ENCODE data around the gene RACK1.
"Not testable (repeated sequence)": the region's sequence is repeated elsewhere in the genome, so short reads cannot be mapped to it uniquely, and the experiment has no call there.

The RACK1 gene

DNA sequence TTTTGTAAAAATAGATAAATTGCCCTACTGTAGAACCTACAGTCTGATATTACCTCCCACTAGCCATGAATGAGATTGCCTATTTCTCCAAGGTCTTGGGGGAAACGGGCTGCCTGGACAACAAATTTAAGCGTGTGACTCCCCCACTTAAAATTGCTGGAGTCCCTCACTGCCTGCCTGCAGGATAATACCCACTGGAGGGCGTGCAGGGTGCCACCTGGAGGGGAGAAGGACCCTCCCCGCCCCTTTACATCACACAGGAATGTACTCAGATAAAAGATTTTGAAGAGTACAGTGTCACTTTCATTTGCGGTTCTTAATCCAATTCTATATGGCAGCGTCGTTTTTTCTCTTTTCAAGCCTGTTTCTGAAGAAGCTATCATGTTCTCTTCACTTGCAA lies 32.5 kb downstream of the RACK1 start:
- peak overlapping the region; percentile 12 for H3K9ac ChIP-seq (ENCODE audit: low read depth, low read length, poor library complexity)
- H3K23ac ChIP-seq (ENCODE audit: low read depth, low read length, poor library complexity) = no peak overlapping the region
- H3K9me3 ChIP-seq (replicated peaks in 1 of 2; ENCODE audit: control insufficient read depth in 2 of 2, insufficient read depth in 1 of 2, low read depth in 1 of 2, low read length in 2 of 2) = no peaks in the 10 kb centered on the region
- no peak overlapping the region for H4K91ac ChIP-seq (ENCODE audit: low read depth, low read length, poor library complexity)
- no peak overlapping the region for H2BK5ac ChIP-seq (ENCODE audit: low read length)
- no peak overlapping the region for H2BK120ac ChIP-seq (ENCODE audit: low read depth, low read length)
- H3K4me2 ChIP-seq (ENCODE audit: insufficient read depth, low read length, poor library complexity, severe bottlenecking) = no peak overlapping the region
- no peaks in the 10 kb centered on the region for H3K36me3 ChIP-seq (replicated peaks in 1 of 2; ENCODE audit: control insufficient read depth in 2 of 2, insufficient read depth in 2 of 2, low read length in 2 of 2)
- no peak overlapping the region for H2BK15ac ChIP-seq (ENCODE audit: low read length)
- H4K8ac ChIP-seq (ENCODE audit: low read depth, low read length) = no peak overlapping the region
- no CpG with 5 or more reads among the region's 7 CpGs for WGBS, 2 donors (ENCODE audit: extremely low coverage in 2 of 2, insufficient read length in 2 of 2, insufficient replicate concordance in 1 of 2)
- H3K27ac ChIP-seq (replicated peaks; ENCODE audit: low read length) = no peak overlapping the region
- no peak overlapping the region for H3K14ac ChIP-seq (ENCODE audit: low read length)
- H3K4ac ChIP-seq (ENCODE audit: low read length) = no peak overlapping the region
- no peak overlapping the region for H2BK12ac ChIP-seq (ENCODE audit: low read length)
- no peak overlapping the region for H2AK5ac ChIP-seq (ENCODE audit: low read depth, low read length)
- peaks cover 0 to 2% of the 10 kb centered on the region in 2 donors for H3K4me1 ChIP-seq (ENCODE audit: control insufficient read depth in 2 of 2, insufficient read depth in 1 of 2, low read depth in 1 of 2, low read length in 2 of 2)
- H3K27me3 ChIP-seq (ENCODE audit: control insufficient read depth in 3 of 3, insufficient read depth in 3 of 3, low read depth in 1 of 3, low read length in 3 of 3) = peaks cover 0 to 20% (median 13%) of the 10 kb centered on the region in 3 experiments
- H3K79me1 ChIP-seq (ENCODE audit: low read depth, low read length) = no peaks in the 10 kb centered on the region
- H3K18ac ChIP-seq (ENCODE audit: low read length) = no peak overlapping the region
- H2AFZ ChIP-seq (ENCODE audit: low read length) = no peak overlapping the region
- no peak for DNase-seq (ENCODE audit: low spot score)
- H3K4me3 ChIP-seq (ENCODE audit: low read length in 2 of 2) = no peak overlapping the region

GRCh38 chr5:181210698-181211097 lies 33.0 kb downstream of the RACK1 start:
- not testable (repeated sequence) for H3K14ac ChIP-seq (ENCODE audit: low read length); H3K18ac ChIP-seq (ENCODE audit: low read length); H2AFZ ChIP-seq (ENCODE audit: low read length); H3K4me1 ChIP-seq (ENCODE audit: control insufficient read depth in 2 of 2, insufficient read depth in 1 of 2, low read depth in 1 of 2, low read length in 2 of 2); H2BK15ac ChIP-seq (ENCODE audit: low read length); H3K79me1 ChIP-seq (ENCODE audit: low read depth, low read length); H3K9me3 ChIP-seq (replicated peaks in 1 of 2; ENCODE audit: control insufficient read depth in 2 of 2, insufficient read depth in 1 of 2, low read depth in 1 of 2, low read length in 2 of 2); H4K91ac ChIP-seq (ENCODE audit: low read depth, low read length, poor library complexity); H3K36me3 ChIP-seq (replicated peaks in 1 of 2; ENCODE audit: control insufficient read depth in 2 of 2, insufficient read depth in 2 of 2, low read length in 2 of 2); H3K9ac ChIP-seq (ENCODE audit: low read depth, low read length, poor library complexity); H3K27ac ChIP-seq (replicated peaks; ENCODE audit: low read length); H2BK12ac ChIP-seq (ENCODE audit: low read length); H2BK120ac ChIP-seq (ENCODE audit: low read depth, low read length); H3K4me2 ChIP-seq (ENCODE audit: insufficient read depth, low read length, poor library complexity, severe bottlenecking); H2BK5ac ChIP-seq (ENCODE audit: low read length); DNase-seq (ENCODE audit: low spot score); H3K4ac ChIP-seq (ENCODE audit: low read length); H2AK5ac ChIP-seq (ENCODE audit: low read depth, low read length); H3K23ac ChIP-seq (ENCODE audit: low read depth, low read length, poor library complexity); H4K8ac ChIP-seq (ENCODE audit: low read depth, low read length); H3K4me3 ChIP-seq (ENCODE audit: low read length in 2 of 2)
- H3K27me3 ChIP-seq (ENCODE audit: control insufficient read depth in 3 of 3, insufficient read depth in 3 of 3, low read depth in 1 of 3, low read length in 3 of 3) = peaks cover 0 to 20% (median 14%) of the 10 kb centered on the region in 3 experiments
- WGBS, 2 donors (ENCODE audit: extremely low coverage in 2 of 2, insufficient read length in 2 of 2, insufficient replicate concordance in 1 of 2) = no CpG with 5 or more reads among the region's 17 CpGs

GRCh38 chr5:181210148-181210547 lies 33.6 kb downstream of the RACK1 start:
- H3K9ac ChIP-seq (ENCODE audit: low read depth, low read length, poor library complexity); H4K91ac ChIP-seq (ENCODE audit: low read depth, low read length, poor library complexity); H3K14ac ChIP-seq (ENCODE audit: low read length); H3K27ac ChIP-seq (replicated peaks; ENCODE audit: low read length); H4K8ac ChIP-seq (ENCODE audit: low read depth, low read length); H3K4me3 ChIP-seq (ENCODE audit: low read length in 2 of 2); H3K18ac ChIP-seq (ENCODE audit: low read length); H3K79me1 ChIP-seq (ENCODE audit: low read depth, low read length); H2AFZ ChIP-seq (ENCODE audit: low read length); H3K4me1 ChIP-seq (ENCODE audit: control insufficient read depth in 2 of 2, insufficient read depth in 1 of 2, low read depth in 1 of 2, low read length in 2 of 2); H3K4ac ChIP-seq (ENCODE audit: low read length); DNase-seq (ENCODE audit: low spot score); H3K9me3 ChIP-seq (replicated peaks in 1 of 2; ENCODE audit: control insufficient read depth in 2 of 2, insufficient read depth in 1 of 2, low read depth in 1 of 2, low read length in 2 of 2); H2BK15ac ChIP-seq (ENCODE audit: low read length); H2BK120ac ChIP-seq (ENCODE audit: low read depth, low read length); H2BK5ac ChIP-seq (ENCODE audit: low read length); H3K4me2 ChIP-seq (ENCODE audit: insufficient read depth, low read length, poor library complexity, severe bottlenecking); H2BK12ac ChIP-seq (ENCODE audit: low read length); H2AK5ac ChIP-seq (ENCODE audit: low read depth, low read length); H3K23ac ChIP-seq (ENCODE audit: low read depth, low read length, poor library complexity); H3K36me3 ChIP-seq (replicated peaks in 1 of 2; ENCODE audit: control insufficient read depth in 2 of 2, insufficient read depth in 2 of 2, low read length in 2 of 2): not testable (repeated sequence)
- H3K27me3 ChIP-seq (ENCODE audit: control insufficient read depth in 3 of 3, insufficient read depth in 3 of 3, low read depth in 1 of 3, low read length in 3 of 3) = peaks cover 3 to 23% (median 20%) of the 10 kb centered on the region in 3 experiments
- no CpG with 5 or more reads among the region's 11 CpGs for WGBS, 2 donors (ENCODE audit: extremely low coverage in 2 of 2, insufficient read length in 2 of 2, insufficient replicate concordance in 1 of 2)

- H2AK5ac ChIP-seq (ENCODE audit: low read depth, low read length); H2AFZ ChIP-seq (ENCODE audit: low read length); H4K91ac ChIP-seq (ENCODE audit: low read depth, low read length, poor library complexity); H3K36me3 ChIP-seq (replicated peaks in 1 of 2; ENCODE audit: control insufficient read depth in 2 of 2, insufficient read depth in 2 of 2, low read length in 2 of 2); H3K18ac ChIP-seq (ENCODE audit: low read length); H2BK15ac ChIP-seq (ENCODE audit: low read length); H3K14ac ChIP-seq (ENCODE audit: low read length); H3K9ac ChIP-seq (ENCODE audit: low read depth, low read length, poor library complexity); H3K4me3 ChIP-seq (ENCODE audit: low read length in 2 of 2); H2BK5ac ChIP-seq (ENCODE audit: low read length); H2BK120ac ChIP-seq (ENCODE audit: low read depth, low read length); H3K79me1 ChIP-seq (ENCODE audit: low read depth, low read length); H3K9me3 ChIP-seq (replicated peaks in 1 of 2; ENCODE audit: control insufficient read depth in 2 of 2, insufficient read depth in 1 of 2, low read depth in 1 of 2, low read length in 2 of 2); H4K8ac ChIP-seq (ENCODE audit: low read depth, low read length); DNase-seq (ENCODE audit: low spot score); H3K27ac ChIP-seq (replicated peaks; ENCODE audit: low read length); H3K4me2 ChIP-seq (ENCODE audit: insufficient read depth, low read length, poor library complexity, severe bottlenecking); H3K23ac ChIP-seq (ENCODE audit: low read depth, low read length, poor library complexity); H3K4me1 ChIP-seq (ENCODE audit: control insufficient read depth in 2 of 2, insufficient read depth in 1 of 2, low read depth in 1 of 2, low read length in 2 of 2); H3K4ac ChIP-seq (ENCODE audit: low read length); H2BK12ac ChIP-seq (ENCODE audit: low read length): not testable (repeated sequence)
- WGBS, 2 donors (ENCODE audit: extremely low coverage in 2 of 2, insufficient read length in 2 of 2, insufficient replicate concordance in 1 of 2) = no CpG with 5 or more reads among the region's 24 CpGs
- H3K27me3 ChIP-seq (ENCODE audit: control insufficient read depth in 3 of 3, insufficient read depth in 3 of 3, low read depth in 1 of 3, low read length in 3 of 3) = peaks cover 13 to 34% (median 31%) of the 10 kb centered on the region in 3 experiments
Measured at GRCh38 chr5:181209006-181209405, 34.7 kb downstream of the RACK1 start.

Data from neuronal stem cell (in vitro differentiated cells).